ENCODE results near the gene RNU4-1. TPM values are rescaled to one million over a fixed set of nuclear protein-coding genes. Genes with fewer than 3 reads are reported as not detected.
A peak's percentile ranks its signal among the peaks of the same experiment; 100 is the strongest.

The RNU4-1 gene
- total RNA-seq, 1 experiment from 2014 or later: 2,323 TPM

DNA sequence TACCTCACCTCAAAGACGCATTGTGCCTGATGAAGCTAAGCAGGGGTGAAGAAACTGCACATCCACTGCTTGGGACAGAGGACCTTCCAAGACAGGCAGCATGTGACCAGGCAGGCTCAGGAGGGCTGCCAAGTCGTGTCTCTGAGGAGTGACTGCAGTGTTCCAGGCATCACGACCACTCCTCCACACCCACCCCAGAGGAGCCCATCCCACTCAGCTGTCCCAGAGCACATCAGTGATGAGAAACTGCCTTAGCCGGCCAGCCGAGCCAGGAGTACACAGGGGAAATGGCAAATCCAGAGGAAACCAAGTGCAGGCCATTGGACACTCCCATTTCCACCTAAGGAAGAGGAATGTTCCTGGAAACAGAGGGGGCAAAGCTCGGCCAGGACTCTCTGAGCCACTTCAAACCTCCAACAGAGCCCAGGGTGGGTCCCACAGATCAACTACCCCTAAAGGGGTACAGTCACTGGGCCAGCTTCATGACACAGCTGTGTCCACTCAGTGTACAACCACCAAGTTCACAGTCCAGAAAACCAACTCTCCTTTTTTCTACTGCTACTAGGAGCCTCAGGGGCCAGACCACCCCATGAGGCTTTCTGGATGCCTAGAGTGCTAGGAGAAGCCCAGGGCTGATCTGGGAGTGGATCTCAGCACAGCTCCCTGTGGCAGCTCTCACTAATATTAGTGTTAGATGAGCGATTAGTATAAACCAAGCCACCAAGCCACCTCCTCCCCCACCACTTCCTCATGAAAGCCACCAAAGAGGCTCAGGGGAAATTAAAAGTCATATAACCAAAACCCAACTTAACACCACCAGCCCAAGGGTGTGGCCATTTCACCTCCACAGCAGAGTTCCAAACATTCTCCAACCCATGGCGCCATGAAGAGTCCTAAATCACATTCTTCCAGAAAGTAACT is 42.9 kb downstream of the RNU4-1 start:
- Histone ChIP-seq H3K27me3 (ENCODE audit: insufficient read depth, low read length) (no peaks in the 10 kb centered on the region), H3K36me3 (ENCODE audit: control insufficient read depth in 1 of 2, insufficient read depth in 2 of 2, low read length in 2 of 2) (peaks cover 3 to 11% of the 10 kb centered on the region in 2 experiments; a peak in 2 of 4 replicates), H3K4me3 (replicated peaks in 1 of 2; ENCODE audit: low read depth in 1 of 2, low read length in 2 of 2) (no peak overlapping the region), H3K9me3 (ENCODE audit: control insufficient read depth in 1 of 2, insufficient read depth in 1 of 2, low read depth in 1 of 2, low read length in 2 of 2) (no peaks in the 10 kb centered on the region), H4K20me1 (ENCODE audit: insufficient read depth) (peaks cover 9% of the 10 kb centered on the region; the same call in 1 of the 2 replicates), H3K9ac (ENCODE audit: low read length) (no peak overlapping the region), H3K9me2 (ENCODE audit: insufficient read depth) (no peaks in the 10 kb centered on the region), H3K27ac (ENCODE audit: low read depth, low read length) (peak overlapping the region; percentile 72), H3K4me2 (ENCODE audit: low read length) (peak overlapping the region; percentile 48), H3K79me2 (ENCODE audit: insufficient read depth, low read length) (peaks cover 99% of the 10 kb centered on the region), H2AFZ (ENCODE audit: low read depth, low read length, poor library complexity, severe bottlenecking) (no peak overlapping the region), H3K4me1 (ENCODE audit: control insufficient read depth in 1 of 2, insufficient read depth in 2 of 2, low read length in 2 of 2) (peaks cover 53 to 84% of the 10 kb centered on the region in 2 experiments)
- TF ChIP-seq POLR2AphosphoS5 (IDR thresholded peaks at IDR 0.05; ENCODE audit: low read depth, low read length) (no peak), MAX (IDR thresholded peaks at IDR 0.05) (no peak), REST (IDR thresholded peaks at IDR 0.05; ENCODE audit: low read depth) (no peak), ATF3 (IDR thresholded peaks at IDR 0.05) (no peak), CTCF (IDR thresholded peaks at IDR 0.05 in 2 of 3, conservative IDR thresholded peaks at IDR 0.05 in 1 of 3; ENCODE audit: borderline replicate concordance in 1 of 3, insufficient read depth in 1 of 3, low read depth in 2 of 3, low read length in 2 of 3) (no peak)
- ChIA-PET CTCF (interaction anchor here (1.0 to 5.0 kb wide), 4 partner anchors 11 to 22 kb away, joined by 3 to 21 read pairs (median 6); partner anchors contain the start of gene PXN), RAD21 (ENCODE audit: low non-redundant PET in 1 of 2, low total read pairs in 2 of 2, uncharacterized antibody in 2 of 2, unreplicated experiment in 2 of 2) (interaction anchor here in 1 of 2 experiments (0.9 kb wide), 1 partner anchor 22 kb away, joined by 3 read pairs; no protein-coding TSS in a partner anchor), POLR2A (interaction anchor here (0.8 to 3.5 kb wide), 7 partner anchors 10 to 49 kb away, joined by 3 to 27 read pairs (median 15); partner anchors contain the start of genes RNU4-1, RNU4-2 and RPLP0)
- intact Hi-C loops (cut with micrococcal nuclease): no loop called here
- no TSS peak for BruUV-seq (replicated peaks)
- DNase-seq (ENCODE audit: low read depth, low spot score) (no peak), ATAC-seq (no peak)
